Measurements from ENCODE around the gene PCNX2.

The PCNX2 gene

GRCh38 chr1:232990176-232991128 lies 305.1 kb downstream of the PCNX2 start:
- Histone ChIP-seq H3K4me3 (ENCODE audit: low read depth, low read length) (no peak overlapping the region), H3K36me3 (no peaks in the 10 kb centered on the region), H3K9me3 (no peaks in the 10 kb centered on the region), H3K27me3 (no peaks in the 10 kb centered on the region), H3K4me1 (no peaks in the 10 kb centered on the region)
- no peak for TF ChIP-seq CTCF (IDR thresholded peaks at IDR 0.05; ENCODE audit: low read depth, low read length)
- DNase-seq = no peak

GRCh38 chr1:232988572-232989040 lies 306.9 kb downstream of the PCNX2 start:
- no peak for TF ChIP-seq CTCF (IDR thresholded peaks at IDR 0.05; ENCODE audit: low read depth, low read length)
- Histone ChIP-seq H3K4me1 (no peaks in the 10 kb centered on the region), H3K36me3 (peaks cover under 1% of the 10 kb centered on the region; the same call in 1 of the 2 replicates), H3K4me3 (ENCODE audit: low read depth, low read length) (no peak overlapping the region), H3K9me3 (no peaks in the 10 kb centered on the region), H3K27me3 (no peaks in the 10 kb centered on the region)
- no peak for DNase-seq

GRCh38 chr1:232987774-232988140 lies 307.8 kb downstream of the PCNX2 start:
- H3K36me3 ChIP-seq = peaks cover 4% of the 10 kb centered on the region; the same call in 1 of the 2 replicates
- H3K9me3 ChIP-seq = no peaks in the 10 kb centered on the region
- TF ChIP-seq CTCF (IDR thresholded peaks at IDR 0.05; ENCODE audit: low read depth, low read length) = no peak
- no peaks in the 10 kb centered on the region for H3K4me1 ChIP-seq
- no peak overlapping the region for H3K4me3 ChIP-seq (ENCODE audit: low read depth, low read length)
- no peak for DNase-seq
- no peaks in the 10 kb centered on the region for H3K27me3 ChIP-seq

- Histone ChIP-seq H3K4me1 (no peaks in the 10 kb centered on the region), H3K36me3 (peaks cover 4% of the 10 kb centered on the region; the same call in 1 of the 2 replicates), H3K4me3 (ENCODE audit: low read depth, low read length) (no peak overlapping the region), H3K27me3 (no peaks in the 10 kb centered on the region), H3K9me3 (no peaks in the 10 kb centered on the region)
- DNase-seq = no peak
- no peak for TF ChIP-seq CTCF (IDR thresholded peaks at IDR 0.05; ENCODE audit: low read depth, low read length)
Measured at GRCh38 chr1:232987046-232987773, 308.3 kb downstream of the PCNX2 start.

- no peaks in the 10 kb centered on the region for H3K4me1 ChIP-seq
- no peak for DNase-seq
- H3K36me3 ChIP-seq = peaks cover 4% of the 10 kb centered on the region; the same call in 1 of the 2 replicates
- TF ChIP-seq CTCF (IDR thresholded peaks at IDR 0.05; ENCODE audit: low read depth, low read length) = no peak
- no peaks in the 10 kb centered on the region for H3K27me3 ChIP-seq
- H3K4me3 ChIP-seq (ENCODE audit: low read depth, low read length) = no peak overlapping the region
- H3K9me3 ChIP-seq = no peaks in the 10 kb centered on the region
Measured at GRCh38 chr1:232986527-232986922, 309.0 kb downstream of the PCNX2 start.
